Superior temporal gyrus (tissue), 1 donor: ENCODE measurements around the gene PCCA.
"Not testable (repeated sequence)": the region's sequence is repeated elsewhere in the genome, so short reads cannot be mapped to it uniquely, and the experiment has no call there.

ENCODE experiments used
- DNase-seq: peaks from one replicate; pipeline ENCODE4 v3.0.0-alpha.2; 2016; ENCODE audit errors: extremely low spot score

The PCCA gene

DNA sequence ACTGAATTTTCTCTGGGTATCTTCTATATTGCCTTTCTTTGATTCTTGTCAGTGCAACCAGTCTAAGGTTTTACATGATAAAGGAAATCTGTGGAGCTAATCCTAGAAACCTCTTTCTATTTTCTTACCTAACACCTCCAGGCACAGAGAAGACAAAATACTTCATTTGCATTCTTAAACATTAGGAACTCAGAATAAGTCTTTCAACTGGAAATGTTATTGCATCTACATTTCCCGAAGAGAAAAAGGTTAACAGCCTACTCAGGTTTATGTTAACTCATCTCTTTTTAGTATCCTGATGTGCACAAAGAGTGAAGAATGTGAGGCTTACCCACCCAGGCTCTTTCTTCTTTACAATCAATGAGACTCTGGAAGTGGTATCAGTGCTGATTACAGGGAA, 106.7 kb downstream of the PCCA start:
- DNase-seq = no peak

DNA sequence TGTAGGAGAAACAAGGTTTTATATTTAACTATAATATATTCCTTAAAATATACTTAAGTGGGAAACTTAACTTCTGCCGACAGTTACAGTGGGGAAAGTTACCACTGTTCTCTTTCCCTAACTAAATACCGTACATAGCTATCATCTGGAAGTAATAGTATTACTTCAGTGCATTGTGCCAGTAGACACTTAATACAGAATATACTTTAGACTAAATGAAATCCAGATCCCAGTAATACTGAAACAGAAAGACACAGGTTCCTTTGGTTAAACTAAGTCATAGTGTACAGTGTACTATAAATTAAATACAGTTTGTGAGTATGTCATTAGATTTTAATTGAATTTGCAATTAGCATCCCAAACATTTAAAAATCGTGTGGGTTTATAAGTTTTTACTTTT, 107.5 kb downstream of the PCCA start:
- DNase-seq = no peak

DNA sequence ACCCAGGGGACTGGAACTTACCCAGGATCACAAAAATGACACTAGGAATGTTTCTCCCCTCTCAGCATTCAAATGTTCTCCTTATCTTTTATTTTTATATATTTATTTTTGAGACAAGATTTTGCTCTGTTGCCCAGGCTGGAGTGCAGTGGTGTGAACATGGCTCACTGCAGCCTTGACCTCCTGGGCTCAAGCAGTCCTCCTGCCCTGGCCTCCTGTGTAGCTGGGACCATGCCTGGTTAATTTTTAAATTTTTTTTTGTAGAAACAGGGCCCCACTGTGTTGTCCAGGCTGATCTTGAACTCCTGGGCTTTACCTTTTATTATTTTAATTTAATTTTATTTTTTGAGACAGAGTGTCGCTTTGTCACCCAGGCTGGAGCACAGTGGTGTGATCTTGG, 108.2 kb downstream of the PCCA start:
- no peak for DNase-seq

DNA sequence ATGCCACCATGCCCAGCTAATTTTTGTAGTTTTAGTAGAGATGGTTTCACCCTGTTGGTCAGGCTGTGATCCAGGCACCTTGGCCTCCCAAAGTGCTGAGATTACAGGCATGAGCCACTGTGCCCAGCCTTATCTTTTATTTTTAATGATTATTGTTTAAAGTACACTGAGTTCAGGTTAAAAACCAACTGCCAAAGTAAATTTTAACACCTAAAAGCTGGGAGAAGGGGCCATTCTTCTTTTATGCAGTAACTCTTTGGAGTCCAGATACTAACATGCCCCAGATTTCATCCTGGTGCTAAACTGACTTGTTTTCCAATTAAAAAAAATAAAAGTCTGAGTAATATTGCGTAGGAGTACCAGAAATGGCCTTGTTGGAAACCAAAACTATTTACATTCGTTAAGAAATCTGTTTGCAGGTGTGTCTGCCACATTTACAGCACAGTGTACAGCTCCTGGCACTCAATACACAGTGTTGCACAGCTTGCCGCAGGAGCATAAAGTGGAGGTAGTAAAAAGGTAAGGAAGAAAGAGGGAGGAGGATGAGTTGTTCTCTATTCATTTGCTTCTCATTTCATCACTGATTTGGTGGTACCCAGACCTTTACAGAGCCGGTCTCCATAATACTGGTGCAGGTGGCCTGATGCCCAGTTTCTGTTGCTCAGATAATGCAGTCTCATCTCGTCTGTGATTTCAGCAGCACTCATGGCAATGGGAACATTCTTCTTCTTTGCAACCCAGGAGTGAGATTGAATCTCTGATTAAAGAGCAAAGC, 108.9 kb downstream of the PCCA start:
- DNase-seq = no peak

DNA sequence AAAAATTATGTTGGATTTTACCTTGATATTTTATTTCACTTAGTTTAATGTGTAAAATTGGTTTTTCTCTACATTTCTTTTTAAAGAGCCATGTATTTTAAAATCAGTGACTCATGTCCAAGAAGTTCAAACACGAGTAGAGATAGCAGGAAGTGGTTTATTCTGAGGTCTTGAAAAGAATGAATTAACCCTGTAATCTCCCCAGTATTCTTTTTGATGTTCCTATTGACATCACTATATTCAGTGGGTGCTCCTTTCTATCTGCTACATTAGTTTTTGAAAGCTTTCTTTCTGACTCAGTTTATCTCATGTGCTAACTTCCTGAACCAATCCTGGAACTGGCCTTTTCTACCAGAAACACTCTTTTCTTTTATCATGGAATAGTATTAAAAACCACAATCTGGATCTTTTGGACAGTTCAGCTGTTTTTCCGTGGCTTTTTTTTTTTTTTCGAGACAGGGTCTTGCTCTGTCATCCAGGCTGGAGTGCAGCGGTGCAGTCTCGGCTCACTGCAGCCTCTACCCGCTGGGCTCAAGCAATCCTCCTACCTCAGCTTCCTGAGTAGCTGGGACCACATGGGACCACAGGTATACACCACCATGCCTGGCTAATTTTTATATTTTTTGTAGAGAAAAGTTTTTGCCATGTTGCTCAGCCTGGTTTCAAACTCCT, 114.9 kb downstream of the PCCA start:
- no peak for DNase-seq

DNA sequence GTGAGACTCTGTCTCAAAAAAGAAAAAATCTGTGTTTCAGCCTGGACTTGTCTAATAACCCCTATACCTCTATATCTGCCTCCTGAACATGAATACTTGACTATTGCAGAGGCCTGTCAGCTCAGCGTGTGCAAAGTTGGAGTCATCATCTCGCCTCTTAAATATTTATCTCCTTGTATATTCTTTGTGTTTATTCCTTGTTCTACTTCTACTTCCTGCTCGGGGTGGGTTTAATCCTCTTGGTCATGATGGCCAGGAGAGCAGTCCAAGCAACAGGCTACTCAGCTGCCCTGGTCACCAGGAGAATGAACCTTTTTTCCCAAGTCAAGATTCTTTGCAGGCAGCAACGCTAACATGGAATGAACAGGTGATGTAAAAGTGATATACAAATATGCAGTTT, 119.1 kb downstream of the PCCA start:
- DNase-seq = no peak

DNA sequence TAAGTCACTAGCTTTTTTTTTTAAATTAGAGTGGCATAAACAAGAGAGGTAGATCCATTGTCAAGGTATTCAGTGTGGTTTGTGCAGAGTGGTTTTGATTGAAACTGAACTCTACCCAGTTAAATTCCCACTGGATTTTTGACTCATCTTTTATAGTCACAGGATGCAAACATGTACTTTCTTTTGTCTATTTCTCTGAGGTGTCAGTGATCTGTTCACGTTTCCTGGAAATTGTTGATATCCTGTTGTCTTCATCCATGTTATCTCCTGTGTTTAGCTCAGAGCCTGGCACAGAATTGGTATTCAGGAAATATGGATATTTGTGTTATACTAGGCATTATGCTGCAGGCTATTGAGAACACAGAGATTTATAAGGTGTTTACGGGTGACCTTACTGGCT, 119.7 kb downstream of the PCCA start:
- DNase-seq = no peak

DNA sequence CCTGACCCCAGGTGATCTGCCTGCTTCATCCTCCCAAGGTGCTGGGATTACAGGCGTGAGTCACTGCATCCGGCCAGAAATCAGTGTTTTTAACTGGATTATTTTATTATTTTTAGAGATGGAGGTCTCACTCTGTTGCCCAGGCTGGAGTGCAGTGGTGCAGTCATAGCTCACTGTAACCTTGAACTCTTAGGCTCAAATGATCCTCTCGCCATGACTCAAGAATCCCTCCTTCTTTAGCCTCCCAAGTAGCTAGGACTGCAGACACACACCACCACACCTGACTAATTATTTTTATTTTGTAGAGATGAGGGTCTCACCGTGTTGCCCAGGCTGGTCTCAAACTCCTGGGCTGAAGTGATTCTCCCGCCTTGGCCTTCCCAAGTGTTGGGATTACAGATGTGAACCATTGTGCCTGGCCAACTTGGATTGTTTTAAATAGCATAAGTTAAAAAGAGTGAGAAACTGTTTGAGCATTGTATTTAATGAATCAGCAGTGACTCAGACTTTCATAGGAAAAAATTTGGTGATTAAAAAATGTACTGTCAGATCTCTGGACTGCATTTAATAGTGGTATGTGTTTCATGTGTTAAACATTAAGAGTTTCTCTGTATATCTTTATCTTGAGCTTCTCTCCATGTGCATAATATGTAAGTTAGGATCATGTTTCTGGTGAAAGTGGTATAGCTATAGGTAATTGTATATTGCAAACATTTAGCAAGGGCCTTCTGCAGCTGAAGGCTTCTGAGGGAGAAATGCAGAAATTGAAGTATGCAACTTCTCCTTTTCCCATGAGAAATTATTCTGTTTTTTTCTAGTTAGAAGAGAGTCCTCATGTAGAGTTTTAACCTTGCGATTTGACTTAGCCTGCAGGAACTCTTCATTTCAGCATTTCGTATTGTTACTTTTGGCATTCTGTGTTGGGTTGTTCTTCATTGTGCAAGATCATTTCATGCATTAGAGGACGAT, 121.2 kb downstream of the PCCA start:
- no peak for DNase-seq

DNA sequence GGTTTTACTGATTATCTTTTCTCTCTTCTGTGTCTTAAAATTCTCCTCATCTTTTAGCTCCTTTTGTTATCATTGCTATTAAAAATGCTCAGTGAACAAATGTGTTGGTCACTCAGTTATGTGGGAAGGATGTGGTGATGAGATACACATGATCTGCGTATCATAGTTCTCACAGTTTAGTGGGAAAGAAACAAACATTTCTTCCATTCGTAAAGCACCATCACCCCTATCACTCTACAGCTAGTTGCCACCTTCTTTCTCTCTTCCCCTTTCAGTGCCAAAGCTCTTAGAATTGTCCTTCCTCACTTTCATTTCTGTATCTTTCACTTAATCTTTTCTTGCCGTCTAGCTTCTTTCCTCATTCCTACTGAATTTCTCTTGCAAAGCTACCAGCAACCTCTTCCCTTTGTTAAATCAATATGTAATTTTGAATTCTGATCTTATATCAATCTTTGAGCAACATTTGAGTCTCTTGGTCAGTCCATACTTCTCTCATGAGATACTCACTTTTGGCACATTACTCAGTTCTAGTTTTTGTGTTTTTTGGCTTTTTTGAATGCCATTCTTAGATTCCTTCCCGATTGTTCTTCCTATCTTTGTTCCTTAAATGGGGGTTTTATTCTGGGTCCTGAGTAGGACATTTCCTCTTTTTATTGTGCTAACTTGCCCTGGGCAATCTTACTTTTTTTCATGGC, 122.3 kb downstream of the PCCA start:
- no peak for DNase-seq

DNA sequence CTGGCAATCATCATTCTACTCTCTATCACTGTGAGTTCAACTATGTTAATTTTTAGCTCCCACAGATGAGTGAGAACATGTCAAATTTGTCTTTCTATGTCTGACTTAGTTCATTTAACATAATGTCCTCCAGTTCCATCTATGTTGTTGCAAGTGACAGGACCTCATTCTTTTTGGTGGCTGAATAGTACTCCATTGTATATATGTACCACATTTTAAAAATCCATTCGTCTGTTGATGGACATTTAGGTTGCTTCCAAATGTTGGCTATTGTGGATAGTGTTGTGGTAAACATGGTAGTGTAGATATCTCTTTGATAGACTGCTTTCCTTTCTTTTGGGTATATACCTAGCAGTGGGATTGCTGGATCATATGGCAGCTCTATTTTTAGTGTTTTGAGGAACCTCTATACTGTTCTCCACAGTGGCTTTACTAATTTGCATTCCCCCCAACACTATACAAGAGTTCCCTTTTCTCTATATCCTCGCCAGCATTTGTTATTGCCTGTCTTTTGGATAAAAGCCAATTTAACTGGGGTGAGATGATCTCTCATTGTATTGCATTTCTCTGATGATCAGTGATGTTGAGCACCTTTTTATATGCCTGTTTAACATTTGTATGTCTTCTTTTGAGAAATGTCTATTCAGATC, 124.1 kb downstream of the PCCA start:
- no peak for DNase-seq

DNA sequence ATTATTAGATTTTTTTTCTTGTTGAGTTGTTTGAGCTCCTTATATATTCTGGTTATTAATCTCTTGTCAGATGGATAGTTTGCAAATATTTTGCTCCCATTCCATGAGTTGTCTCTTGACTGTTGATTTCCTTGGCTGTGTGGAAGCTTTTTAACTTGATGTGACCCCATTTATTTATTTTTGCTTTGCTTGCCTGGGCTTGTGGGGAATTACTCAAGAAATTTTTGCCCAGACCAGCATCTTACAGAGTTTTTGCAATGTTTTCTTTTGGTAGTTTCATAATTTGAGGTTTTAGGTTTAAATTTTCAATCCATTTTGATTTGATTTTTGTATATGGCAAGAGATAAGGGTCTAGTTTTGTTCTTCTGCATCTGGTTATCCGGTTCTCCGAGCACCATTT, 124.7 kb downstream of the PCCA start:
- no peak for DNase-seq

DNA sequence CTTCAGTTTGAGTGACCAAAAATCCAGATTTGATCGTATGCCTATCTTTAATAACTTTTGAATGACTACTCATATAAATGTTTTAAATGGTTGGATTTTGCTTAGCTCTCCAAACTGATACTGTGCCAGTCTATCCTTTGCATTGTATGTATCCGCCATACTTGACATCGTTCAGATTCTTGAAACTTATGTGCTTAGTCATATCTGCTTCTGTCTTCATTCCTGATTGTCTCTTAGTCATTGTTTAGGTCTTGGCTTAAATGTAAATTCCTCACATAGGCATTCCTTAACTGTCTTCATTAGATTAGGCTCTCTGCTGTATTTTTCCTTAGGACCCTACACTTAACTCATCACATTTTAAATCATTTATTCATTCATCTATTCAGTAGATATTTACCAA, 126.0 kb downstream of the PCCA start:
- no peak for DNase-seq

DNA sequence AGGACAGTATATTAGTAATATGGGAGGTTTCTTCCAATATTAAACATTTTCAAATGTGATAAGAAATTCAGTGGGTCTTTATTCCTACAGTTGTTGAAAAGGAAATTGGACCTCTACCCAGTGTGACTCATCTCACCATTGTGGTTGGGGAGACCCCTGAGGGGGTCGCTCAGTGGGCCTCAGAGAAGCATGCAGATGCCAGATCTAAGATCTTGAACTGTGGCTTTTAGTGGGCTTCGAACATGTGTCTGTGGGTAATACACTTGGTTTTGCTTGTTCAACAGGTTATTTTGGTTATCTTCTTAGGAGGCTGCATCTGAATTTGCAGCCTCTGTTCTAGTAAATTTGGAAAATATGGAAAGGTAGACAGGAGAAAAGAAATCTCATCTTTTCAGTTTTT, 132.3 kb downstream of the PCCA start:
- DNase-seq = no peak

DNA sequence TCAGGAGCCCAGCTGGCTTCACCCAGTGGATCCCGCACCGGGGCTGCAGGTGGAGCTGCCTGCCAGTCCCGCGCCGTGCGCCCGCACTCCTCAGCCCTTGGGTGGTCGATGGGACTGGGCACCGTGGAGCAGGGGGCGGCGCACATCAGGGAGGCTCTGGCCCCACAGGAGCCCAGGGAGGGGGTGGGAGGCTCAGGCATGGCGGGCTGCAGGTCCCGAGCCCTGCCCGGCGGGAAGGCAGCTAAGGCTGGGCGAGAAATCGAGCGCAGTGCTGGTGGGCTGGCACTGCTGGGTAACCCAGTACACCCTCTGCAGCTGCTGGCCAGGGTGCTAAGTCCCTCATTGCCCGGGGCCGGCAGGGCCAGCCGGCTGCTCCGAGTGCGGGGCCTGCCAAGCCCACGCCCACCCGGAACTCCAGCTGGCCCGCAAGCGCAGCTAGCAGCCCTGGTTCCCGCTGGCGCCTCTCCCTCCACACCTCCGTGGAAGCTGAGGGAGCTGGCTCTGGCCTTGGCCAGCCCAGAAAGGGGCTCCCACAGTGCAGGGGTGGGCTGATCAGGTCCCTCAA, 135.2 kb downstream of the PCCA start:
- DNase-seq = not testable (repeated sequence)

DNA sequence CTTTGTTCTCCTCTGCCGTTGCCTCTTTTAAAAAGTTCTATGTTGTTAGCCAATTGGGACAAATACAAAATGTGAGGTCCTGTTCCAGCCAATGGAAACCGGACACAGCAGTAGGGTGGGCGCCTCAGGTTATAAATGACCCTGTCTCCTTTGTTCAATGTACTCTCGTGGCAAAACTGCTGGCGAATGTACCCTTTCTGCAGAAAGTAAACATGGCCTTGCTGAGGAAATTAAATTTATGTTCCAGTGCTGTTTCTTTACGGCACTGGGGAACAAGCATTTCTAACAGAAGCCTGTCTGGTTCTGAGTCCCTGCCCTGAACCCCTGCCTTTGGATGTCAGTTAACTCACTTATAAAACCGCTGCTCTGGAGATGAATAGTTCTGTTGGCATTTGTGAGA, 140.7 kb downstream of the PCCA start:
- no peak for DNase-seq

DNA sequence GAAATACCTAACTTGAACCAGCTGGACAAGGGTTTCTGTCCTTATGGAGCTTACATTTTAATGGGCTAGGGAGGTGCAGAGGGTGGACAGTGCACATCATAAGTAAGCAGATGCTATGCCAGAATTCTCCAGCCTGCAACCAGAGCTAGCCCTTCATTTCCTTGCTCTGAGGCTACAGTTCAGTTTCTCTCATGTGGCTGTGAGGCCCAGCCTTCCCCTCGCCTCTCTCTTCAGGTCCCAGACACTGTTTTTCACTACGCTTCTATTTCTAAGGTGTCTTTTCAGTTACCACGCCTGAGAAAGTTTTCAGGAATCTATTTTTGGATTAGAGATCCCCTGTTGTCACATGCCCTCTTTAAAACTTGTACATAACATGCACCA, 141.9 kb downstream of the PCCA start:
- no peak for DNase-seq

DNA sequence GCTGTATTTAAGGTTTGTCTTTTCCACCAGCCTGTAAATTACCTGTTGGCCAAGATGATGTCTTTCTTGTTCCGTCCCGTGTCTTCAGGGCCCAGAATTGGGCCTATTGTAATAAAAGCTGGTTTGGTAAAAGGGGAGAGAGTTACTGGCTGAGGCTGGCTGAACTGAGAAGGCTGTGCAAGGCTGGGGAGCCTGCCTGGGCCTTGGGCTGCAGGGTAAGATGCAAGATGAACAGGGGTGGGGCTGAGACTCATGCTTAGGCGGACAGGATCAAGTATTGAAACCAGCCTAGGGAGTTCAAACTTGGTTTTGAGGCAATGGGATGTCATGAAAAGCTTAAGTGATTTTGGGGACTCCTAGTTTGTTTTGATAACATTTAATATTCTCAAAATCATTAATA, 142.3 kb downstream of the PCCA start:
- DNase-seq = no peak

DNA sequence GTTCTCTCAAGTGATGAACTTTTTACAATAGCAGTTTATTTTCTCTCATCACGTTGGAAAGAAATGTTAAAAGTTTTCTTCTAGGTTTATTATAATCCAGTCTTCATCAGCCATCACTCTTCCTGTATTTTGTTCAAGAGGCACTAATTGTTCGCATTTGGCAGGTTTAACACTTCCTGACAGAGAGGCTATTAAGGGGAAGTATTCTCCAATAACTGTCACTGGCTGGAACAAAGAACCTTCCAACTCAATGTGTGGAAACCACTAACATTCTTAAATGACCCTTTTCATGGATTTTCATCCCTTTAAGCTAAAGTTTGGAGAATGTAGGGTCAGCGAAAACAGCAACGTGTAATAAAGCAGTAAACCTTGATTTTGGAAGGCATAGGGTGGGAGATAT, 145.1 kb downstream of the PCCA start:
- DNase-seq = no peak

DNA sequence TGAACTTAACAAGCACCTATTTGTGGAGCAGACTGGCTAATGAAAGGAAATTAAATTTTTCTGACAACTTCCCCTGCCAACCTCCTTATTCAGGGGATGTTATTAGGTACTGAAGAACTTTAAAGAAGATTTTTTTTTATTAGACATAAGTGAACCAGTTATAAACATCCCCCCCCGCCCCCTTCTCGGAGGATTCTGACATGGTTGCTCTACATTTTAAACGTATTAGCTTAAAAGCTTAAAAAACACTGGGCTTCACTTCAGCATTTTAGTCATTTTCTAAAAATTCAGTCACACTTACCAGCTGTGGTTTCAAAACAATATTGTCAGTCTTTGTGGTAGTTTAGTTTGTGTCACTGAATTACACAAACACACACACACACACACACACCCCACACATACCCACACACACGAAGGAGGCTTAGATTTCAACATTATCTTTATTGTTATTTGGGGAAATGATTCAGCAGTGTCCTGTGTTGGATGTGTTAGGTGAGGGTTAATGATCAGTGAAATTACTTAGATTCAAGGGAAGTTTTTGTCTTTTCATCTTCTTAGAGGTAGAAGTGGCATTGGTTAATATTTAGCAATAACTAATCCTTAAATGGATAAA, 145.7 kb downstream of the PCCA start:
- no peak for DNase-seq

DNA sequence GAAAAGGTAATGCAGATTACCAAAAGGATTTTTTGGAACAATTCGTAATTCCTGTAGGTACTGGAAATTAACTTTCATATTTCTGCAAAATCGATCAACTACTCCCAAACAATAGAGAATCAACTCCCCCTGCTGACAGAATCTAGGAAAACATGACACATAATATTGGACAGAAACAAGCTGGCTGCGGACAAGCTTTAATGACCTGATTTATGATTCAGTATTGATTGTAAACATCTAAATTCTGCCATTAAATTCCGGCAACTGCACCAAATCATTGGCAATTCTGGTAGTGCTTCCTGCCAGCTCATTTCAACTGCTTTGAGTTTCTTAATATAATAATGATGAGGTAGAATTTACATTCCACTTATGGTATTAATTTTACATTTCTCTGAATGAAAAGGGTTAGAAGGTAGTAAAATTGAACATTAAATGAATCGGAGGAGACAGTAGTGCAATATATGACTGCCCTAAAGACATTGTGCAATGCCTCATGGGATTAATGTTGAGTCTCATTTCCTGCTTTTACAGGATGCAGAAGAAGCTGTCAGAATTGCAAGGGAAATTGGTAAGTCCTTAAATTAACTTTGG, 146.5 kb downstream of the PCCA start:
- DNase-seq = peak; percentile 88
